Dermis blood vessel endothelial cell (primary cell): ENCODE data around the gene GTF2I. TPM values are rescaled to one million over a fixed set of nuclear protein-coding genes. Genes with fewer than 3 reads are reported as not detected.
"Not testable (repeated sequence)": the region's sequence is repeated elsewhere in the genome, so short reads cannot be mapped to it uniquely, and the experiment has no call there.

Source experiments
- DNase-seq: peaks from one replicate; pipeline ENCODE4 v3.0.0; 2010
- total RNA-seq: library from RNA; depleted of rRNA; stranded (reverse); fragments of >200 nt; gene quantifications from 2 replicates; pipeline ENCODE4 v1.2.3, GENCODE V29; 2014

GTF2I gene
- total RNA-seq, result 142 and 195 TPM in 2 replicates

GRCh38 chr7:74657692-74658177 is at the start of gene GTF2I:
Gene GTF2I, plus strand, starts transcription at chr7:74657718. Its CDS starts 31,411 bp downstream, at chr7:74689129.
- no peak for DNase-seq

- DNase-seq, result peak; percentile 12
Measured at GRCh38 chr7:74612015-74612829, 45.3 kb upstream of the GTF2I start.

GRCh38 chr7:74615933-74616780 is 41.4 kb upstream of the GTF2I start:
- DNase-seq, result no peak

- peak; percentile 28 for DNase-seq
Measured at GRCh38 chr7:74617180-74617744, 40.3 kb upstream of the GTF2I start.

GRCh38 chr7:74619235-74619860 is 38.2 kb upstream of the GTF2I start:
- DNase-seq, result no peak

GRCh38 chr7:74622228-74622749 is 35.2 kb upstream of the GTF2I start:
- DNase-seq, result no peak

GRCh38 chr7:74623135-74623534 is 34.4 kb upstream of the GTF2I start:
- no peak for DNase-seq

GRCh38 chr7:74625446-74625845 is 32.1 kb upstream of the GTF2I start:
- peak; percentile 59 for DNase-seq

- no peak for DNase-seq
Measured at GRCh38 chr7:74627661-74628411, 29.7 kb upstream of the GTF2I start.

- DNase-seq, result no peak
Measured at GRCh38 chr7:74632505-74632904, 25.0 kb upstream of the GTF2I start.

- no peak for DNase-seq
Measured at GRCh38 chr7:74633451-74633921, 24.0 kb upstream of the GTF2I start.

GRCh38 chr7:74637745-74638144 is 19.8 kb upstream of the GTF2I start:
- DNase-seq, result no peak

- peak; percentile 70 for DNase-seq
Measured at GRCh38 chr7:74650055-74650454, 7.5 kb upstream of the GTF2I start.

GRCh38 chr7:74650493-74651132 is 6.9 kb upstream of the GTF2I start:
- not testable (repeated sequence) for DNase-seq

GRCh38 chr7:74651133-74651504 is 6.4 kb upstream of the GTF2I start:
- DNase-seq, result not testable (repeated sequence)

GRCh38 chr7:74653686-74654181 is 3.8 kb upstream of the GTF2I start:
- DNase-seq, result no peak

- DNase-seq, result no peak
Measured at GRCh38 chr7:74654811-74655210, 2.7 kb upstream of the GTF2I start.

GRCh38 chr7:74655324-74655723 is 2.2 kb upstream of the GTF2I start:
- no peak for DNase-seq

GRCh38 chr7:74655768-74656440 is 1.6 kb upstream of the GTF2I start:
- DNase-seq, result no peak

- DNase-seq, result peak; percentile 54
Measured at GRCh38 chr7:74656441-74656836, 1.1 kb upstream of the GTF2I start.
